Panc1 (cell line): Measurements from ENCODE around the gene TMED6. TPM values are rescaled to one million over a fixed set of nuclear protein-coding genes. Genes with fewer than 3 reads are reported as not detected.

Experiments
- ATAC-seq: fragments of 200-7000 bp; cut with Tn5 transposase; 2 replicates; pipeline ENCODE4 v1.9.1; 2020; ENCODE audit warnings: mild to moderate bottlenecking, moderate library complexity
- BruUV-seq: library from RNA; stranded (reverse); fragments of 400-500 nt; replicated peaks from 2 replicates; lab custom pipeline; 2021; lab: Mats Ljungman, UMichigan
- CTCF ChIA-PET: fragments of 300-600 bp; sonication (Branson Sonifier 250); formaldehyde crosslinking; loops from one replicate; lab custom pipeline; 2022; ENCODE audit warnings: antibody characterized with exemption; lab: Charles Lee
- POLR2A ChIA-PET: fragments of 300-600 bp; sonication (Branson Sonifier 250); formaldehyde crosslinking; loops from one replicate; lab custom pipeline; 2022; ENCODE audit warnings: antibody characterized with exemption; lab: Charles Lee
- DNase-seq: peaks from one replicate; pipeline ENCODE4 v3.0.0-alpha.2; 2010; ENCODE audit warnings: low read depth, low spot score
- H3K27ac ChIP-seq: 2 replicates; pipeline ENCODE4 v1.5.1; 2011; ENCODE audit warnings: mild to moderate bottlenecking, low read length, inconsistent platforms
- H3K27me3 ChIP-seq: fragments of 200-500 bp; sonication (Bioruptor generic); 2 replicates; pipeline ENCODE4 v1.6.0; 2014; ENCODE audit warnings: low read length, inconsistent platforms; ENCODE audit not compliant: control insufficient read depth, insufficient read depth
- H3K36me3 ChIP-seq: fragments of 200-500 bp; sonication (Bioruptor generic); 2 replicates; pipeline ENCODE4 v1.5.1; 2014; ENCODE audit warnings: inconsistent platforms, mild to moderate bottlenecking, low read length, moderate library complexity; ENCODE audit not compliant: control insufficient read depth, insufficient read depth
- H3K4me1 ChIP-seq: 2 replicates; pipeline ENCODE4 v1.5.1; 2011; ENCODE audit warnings: inconsistent platforms, mild to moderate bottlenecking, low read length, moderate library complexity; ENCODE audit not compliant: control insufficient read depth, insufficient read depth
- H3K4me3 ChIP-seq, 2 experiments: 2 replicates each; pipeline ENCODE4 v1.5.1; 2011 to 2012; ENCODE audit warnings: low read depth in 2 of 2, low read length in 2 of 2, mild to moderate bottlenecking in 2 of 2, inconsistent platforms in 1 of 2, moderate library complexity in 1 of 2
- H3K9me3 ChIP-seq: fragments of 200-500 bp; sonication (Bioruptor generic); 2 replicates; pipeline ENCODE4 v1.5.1; 2014; ENCODE audit warnings: low read depth, mild to moderate bottlenecking, inconsistent platforms, low read length, moderate library complexity; ENCODE audit not compliant: control insufficient read depth, insufficient read depth
- CTCF ChIP-seq: fragments of 450-650 bp; IDR thresholded peaks from 2 replicates; pipeline ENCODE4 v1.5.1; 2017; ENCODE audit warnings: mild to moderate bottlenecking
- POLR2AphosphoS5 ChIP-seq: IDR thresholded peaks from 2 replicates; pipeline ENCODE4 v1.6.1; 2012; ENCODE audit warnings: mild to moderate bottlenecking, low read depth, low read length, moderate library complexity
- REST ChIP-seq, 2 experiments: IDR thresholded peaks; 2 replicates each; pipeline ENCODE4 v1.6.1; 2011 to 2012; ENCODE audit warnings: low read depth in 2 of 2, control low read depth in 1 of 2, low read length in 1 of 2, mild to moderate bottlenecking in 1 of 2, moderate library complexity in 1 of 2; ENCODE audit not compliant: insufficient read depth in 1 of 2
- SIN3A ChIP-seq: IDR thresholded peaks from 2 replicates; pipeline ENCODE4 v1.6.1; 2012; ENCODE audit warnings: low read depth, mild to moderate bottlenecking, low read length, moderate library complexity, borderline replicate concordance; ENCODE audit not compliant: insufficient read depth
- TCF7L2 ChIP-seq: IDR thresholded peaks from 2 replicates; pipeline ENCODE4 v1.6.1; 2011; ENCODE audit warnings: mild to moderate bottlenecking, low read depth, low read length, inconsistent platforms
- in situ Hi-C: cut with HindIII; loops from 2 replicates; pipeline ENCODE4 v1.10.0; 2016; ENCODE audit warnings: low sequenced_read_pairs, low pct_unique_long_range_greater_than_20kb
- intact Hi-C: fragments of 100-400 bp; cut with micrococcal nuclease; formaldehyde crosslinking; loops from one replicate; pipeline ENCODE4 v1.10.0; 2022; ENCODE audit not compliant: unreplicated experiment
- total RNA-seq: library from RNA; stranded (reverse); gene quantifications from one replicate; pipeline ENCODE4 v1.2.1, GENCODE V29; 2021; ENCODE audit not compliant: unreplicated experiment

Gene TMED6
- total RNA-seq, 1 experiment from 2014 or later, result 0.36 TPM

- Histone ChIP-seq H3K27me3 (no peaks in the 10 kb centered on the region), H3K4me3 (peak overlapping the region; percentile 64 to 71), H3K27ac (peak overlapping the region; percentile 61), H3K9me3 (no peaks in the 10 kb centered on the region), H3K36me3 (no peaks in the 10 kb centered on the region; the same call in none of the 2 replicates), H3K4me1 (peaks cover 23% of the 10 kb centered on the region)
- CTCF ChIA-PET, result no interaction called here
- DNase-seq (no peak), ATAC-seq (no peak)
- intact Hi-C loops, result no loop called here
- TSS peak; percentile 16 for BruUV-seq
- in situ Hi-C loops, result no loop called here
- POLR2A ChIA-PET, result no interaction called here
- TF ChIP-seq REST (IDR thresholded peaks at IDR 0.05; ENCODE audit: insufficient read depth in 1 of 2, low read depth in 2 of 2, low read length in 1 of 2), result no peak
- no peak for TF ChIP-seq SIN3A
- no peak for TF ChIP-seq TCF7L2
- TF ChIP-seq CTCF, result no peak
- no peak for TF ChIP-seq POLR2AphosphoS5
These were observed 25.3 kb downstream of the TMED6 start for GRCh38 chr16:69326172-69326873.

- in situ Hi-C loops (no loop called here), intact Hi-C loops (no loop called here)
- H3K27ac ChIP-seq, result peak overlapping the region; percentile 61
- H3K27me3 ChIP-seq, result no peaks in the 10 kb centered on the region
- H3K4me1 ChIP-seq, result peaks cover 19% of the 10 kb centered on the region
- no peaks in the 10 kb centered on the region for H3K9me3 ChIP-seq
- peak overlapping the region in 1 of 2 experiments; percentile 71; a peak in 1 of 4 replicates for H3K4me3 ChIP-seq
- ChIA-PET POLR2A (no interaction called here), CTCF (no interaction called here)
- DNase-seq, result no peak
- TF ChIP-seq POLR2AphosphoS5 (no peak), TCF7L2 (no peak), REST (IDR thresholded peaks at IDR 0.05; ENCODE audit: insufficient read depth in 1 of 2, low read depth in 2 of 2, low read length in 1 of 2) (no peak), SIN3A (no peak), CTCF (no peak)
- ATAC-seq, result no peak
- BruUV-seq, result no TSS peak
- H3K36me3 ChIP-seq, result no peaks in the 10 kb centered on the region; the same call in none of the 2 replicates
These were observed 25.8 kb downstream of the TMED6 start for GRCh38 chr16:69325784-69326171.
